ENCODE data around the gene ELK3.

The ELK3 gene

GRCh38 chr12:96260644-96261043, 66.5 kb downstream of the ELK3 start:
- DNase-seq: no peak

GRCh38 chr12:96261557-96261956, 67.4 kb downstream of the ELK3 start:
- no peak for DNase-seq

- no peak for DNase-seq
These were observed 69.3 kb downstream of the ELK3 start for GRCh38 chr12:96263449-96263902.

- DNase-seq: no peak
These were observed 71.2 kb downstream of the ELK3 start for GRCh38 chr12:96265400-96265799.

- DNase-seq: no peak
These were observed 71.7 kb downstream of the ELK3 start for GRCh38 chr12:96265836-96266235.

GRCh38 chr12:96266238-96266637, 72.1 kb downstream of the ELK3 start:
- DNase-seq: no peak

GRCh38 chr12:96271469-96272199, 77.5 kb downstream of the ELK3 start:
- no peak for DNase-seq

GRCh38 chr12:96274331-96274730, 80.2 kb downstream of the ELK3 start:
- no peak for DNase-seq

- DNase-seq: no peak
These were observed 91.0 kb downstream of the ELK3 start for GRCh38 chr12:96285158-96285557.

- DNase-seq: no peak
These were observed 94.9 kb downstream of the ELK3 start for GRCh38 chr12:96289067-96289466.

GRCh38 chr12:96293093-96293492, 98.9 kb downstream of the ELK3 start:
- no peak for DNase-seq

GRCh38 chr12:96294831-96295230, 100.7 kb downstream of the ELK3 start:
- DNase-seq: no peak

GRCh38 chr12:96295532-96296160, 101.5 kb downstream of the ELK3 start:
- no peak for DNase-seq

- DNase-seq: no peak
These were observed 103.3 kb downstream of the ELK3 start for GRCh38 chr12:96297504-96297903.

GRCh38 chr12:96300064-96300463, 105.9 kb downstream of the ELK3 start:
- DNase-seq: no peak

GRCh38 chr12:96301732-96302131, 107.6 kb downstream of the ELK3 start:
- no peak for DNase-seq

GRCh38 chr12:96302687-96303310, 108.6 kb downstream of the ELK3 start:
- DNase-seq: no peak

GRCh38 chr12:96303653-96304052, 109.5 kb downstream of the ELK3 start:
- DNase-seq: no peak

- DNase-seq: no peak
These were observed 111.5 kb downstream of the ELK3 start for GRCh38 chr12:96305665-96306064.

- no peak for DNase-seq
These were observed 114.7 kb downstream of the ELK3 start for GRCh38 chr12:96308881-96309280.

GRCh38 chr12:96310067-96310466, 115.9 kb downstream of the ELK3 start:
- no peak for DNase-seq

- DNase-seq: no peak
These were observed 117.0 kb downstream of the ELK3 start for GRCh38 chr12:96311191-96311590.

- DNase-seq: no peak
These were observed 119.4 kb downstream of the ELK3 start for GRCh38 chr12:96313606-96314005.

- DNase-seq: no peak
These were observed 120.5 kb downstream of the ELK3 start for GRCh38 chr12:96314723-96315122.
